ENCODE results near the gene FRMD5.

FRMD5 gene

DNA sequence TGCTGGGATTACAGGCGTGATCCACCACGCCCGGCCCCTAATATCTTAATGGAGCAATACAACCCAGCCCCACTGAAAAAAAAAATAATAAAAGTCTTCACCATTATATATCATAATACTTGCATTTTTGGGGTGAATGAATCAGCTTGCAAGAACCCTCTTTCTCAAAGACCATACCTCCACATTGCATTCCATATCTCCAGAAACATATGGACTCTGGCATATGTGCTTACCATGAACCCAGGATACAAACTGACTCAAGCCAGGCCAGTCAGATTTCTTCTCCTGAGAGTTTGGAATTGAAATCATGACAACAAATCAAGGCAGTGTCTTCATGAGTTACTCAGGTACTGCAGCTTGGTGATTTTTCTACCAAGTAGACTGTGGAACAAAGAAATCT lies 101.2 kb downstream of the FRMD5 start:
- no peak for DNase-seq (ENCODE audit: low read depth)

GRCh38 chr15:44092221-44092620 lies 102.8 kb downstream of the FRMD5 start:
- no peak for DNase-seq (ENCODE audit: low read depth)

GRCh38 chr15:44087578-44088465 lies 107.2 kb downstream of the FRMD5 start:
- DNase-seq (ENCODE audit: low read depth) = no peak

GRCh38 chr15:44084770-44085169 lies 110.3 kb downstream of the FRMD5 start:
- no peak for DNase-seq (ENCODE audit: low read depth)

GRCh38 chr15:44084171-44084570 lies 110.9 kb downstream of the FRMD5 start:
- DNase-seq (ENCODE audit: low read depth) = no peak

DNA sequence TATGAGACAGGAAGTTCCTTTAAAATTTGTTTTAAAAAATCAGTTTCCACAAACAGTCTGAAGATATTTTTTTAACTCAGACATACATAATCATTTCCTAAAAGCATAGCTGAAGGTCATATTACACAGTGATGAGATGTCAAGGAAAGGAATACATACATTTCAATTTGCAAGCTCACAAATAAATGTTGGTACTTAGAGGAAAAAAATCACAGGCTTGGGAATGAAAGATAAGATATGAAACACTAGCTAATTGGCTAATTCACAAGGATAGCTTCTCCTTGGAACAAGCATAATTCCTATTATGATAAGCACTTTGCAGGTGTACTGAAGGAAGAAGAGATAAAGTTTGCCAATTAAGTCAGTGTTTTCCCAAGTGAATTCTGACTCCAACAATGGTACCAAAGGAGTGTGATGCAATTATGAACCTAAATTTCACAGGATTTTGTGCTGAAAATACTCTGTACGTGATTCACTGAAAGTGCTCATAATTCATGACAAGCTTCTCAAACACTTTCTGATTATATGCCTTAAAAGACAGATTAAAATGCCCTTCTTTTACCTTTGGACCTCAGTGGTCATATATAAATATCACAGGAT lies 112.4 kb downstream of the FRMD5 start:
- DNase-seq (ENCODE audit: low read depth) = no peak

- DNase-seq (ENCODE audit: low read depth) = no peak
Measured at GRCh38 chr15:44081026-44082013, 113.8 kb downstream of the FRMD5 start.

DNA sequence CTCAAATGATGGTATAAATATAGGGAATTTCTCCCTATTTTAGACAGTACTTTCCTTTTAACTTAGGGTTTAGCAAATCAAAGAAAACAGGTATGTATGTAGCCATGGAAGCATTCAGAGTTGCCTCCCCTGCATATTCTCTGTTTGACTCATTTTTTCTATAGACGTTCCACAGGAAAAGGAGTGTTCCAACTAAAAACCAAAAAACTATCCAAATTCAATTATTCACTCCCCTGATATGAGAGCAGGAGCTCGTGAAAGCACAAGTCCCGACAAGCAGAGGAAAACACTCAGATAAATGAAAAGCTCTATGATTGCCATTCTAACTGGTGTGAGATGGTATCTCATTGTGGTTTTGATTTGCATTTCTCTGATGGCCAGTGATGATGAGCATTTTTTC lies 119.5 kb downstream of the FRMD5 start:
- DNase-seq (ENCODE audit: low read depth) = no peak

DNA sequence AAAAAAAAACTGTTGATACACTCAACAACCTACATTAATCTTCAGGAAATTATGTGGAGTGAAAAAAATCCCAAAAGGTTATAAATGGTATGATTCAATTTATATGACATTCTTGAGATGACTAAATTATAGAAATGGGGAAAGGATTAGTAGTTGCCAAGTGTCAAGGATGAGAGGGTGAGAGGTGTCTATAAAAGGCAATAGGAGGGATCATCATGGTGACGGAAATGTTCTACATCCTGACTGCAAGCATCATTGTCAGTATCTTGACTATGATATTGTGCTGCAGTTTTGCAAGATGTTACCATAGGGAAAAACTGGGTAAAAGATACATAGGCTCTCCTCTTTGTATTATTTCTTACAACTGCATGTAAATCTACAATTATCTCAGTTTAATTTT lies 125.6 kb downstream of the FRMD5 start:
- no peak for DNase-seq (ENCODE audit: low read depth)

GRCh38 chr15:44068347-44068746 lies 126.7 kb downstream of the FRMD5 start:
- no peak for DNase-seq (ENCODE audit: low read depth)

GRCh38 chr15:44066211-44066827 lies 128.8 kb downstream of the FRMD5 start:
- DNase-seq (ENCODE audit: low read depth) = peak; percentile 14

- no peak for DNase-seq (ENCODE audit: low read depth)
Measured at GRCh38 chr15:44064706-44065105, 130.4 kb downstream of the FRMD5 start.

DNA sequence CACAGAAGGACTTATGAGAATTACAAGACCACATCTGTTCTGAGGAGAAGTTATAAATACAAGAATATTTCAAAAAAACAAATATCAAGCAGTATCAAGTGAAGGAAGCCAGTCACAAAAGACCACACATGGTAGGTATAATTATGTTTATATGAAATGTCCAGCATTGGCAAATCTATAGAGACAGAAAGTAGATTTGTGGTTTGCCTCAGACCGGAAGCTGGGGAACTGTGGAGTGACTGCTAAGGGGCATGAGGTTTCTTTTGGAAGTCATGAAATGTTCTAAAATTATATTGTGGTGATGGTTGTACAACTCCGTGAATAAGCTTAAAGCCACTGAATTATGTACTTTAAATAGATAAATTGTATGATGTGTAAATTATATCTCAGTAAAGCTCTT lies 136.9 kb downstream of the FRMD5 start:
- DNase-seq (ENCODE audit: low read depth) = no peak

DNA sequence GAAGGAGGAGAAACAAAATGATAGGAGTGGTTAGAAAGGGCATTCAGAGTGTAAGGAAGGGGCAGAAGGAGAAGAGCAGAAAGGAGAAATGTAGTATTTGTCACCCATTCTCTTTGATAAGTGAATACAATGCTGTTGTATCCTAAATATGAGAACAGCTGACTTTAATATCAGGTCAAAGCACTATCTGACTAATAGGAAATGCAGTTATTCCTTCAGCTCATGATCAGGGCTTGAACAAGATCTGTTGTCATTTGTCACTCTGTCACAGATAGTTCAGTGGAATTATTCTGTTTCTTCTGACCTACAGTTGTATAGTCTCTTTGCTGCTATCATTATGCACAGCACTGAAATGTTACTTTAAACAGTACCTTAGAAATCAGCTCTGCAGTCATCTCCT lies 149.4 kb downstream of the FRMD5 start:
- DNase-seq (ENCODE audit: low read depth) = no peak

- no peak for DNase-seq (ENCODE audit: low read depth)
Measured at GRCh38 chr15:44045217-44045616, 149.9 kb downstream of the FRMD5 start.

DNA sequence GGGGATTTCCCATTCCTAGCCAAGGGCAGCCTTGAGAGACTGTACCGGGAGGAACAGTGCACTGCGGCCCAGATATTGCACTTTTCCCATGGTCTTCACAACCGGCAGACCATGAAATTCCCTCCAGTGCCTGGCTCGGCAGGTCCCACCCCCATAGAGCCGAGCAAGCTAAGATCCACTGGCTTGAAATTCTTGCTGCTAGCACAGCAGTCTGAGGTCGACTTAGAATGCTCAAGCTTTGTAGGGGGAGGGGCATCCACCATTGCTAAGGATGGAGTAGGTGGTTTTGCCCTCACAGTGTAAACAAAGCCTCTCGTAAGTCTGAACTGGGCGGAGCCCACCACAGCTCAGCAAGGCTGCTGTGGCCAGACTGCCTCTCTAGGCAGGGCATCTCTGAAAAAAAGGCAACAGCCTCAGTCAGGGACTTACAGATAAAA lies 156.3 kb downstream of the FRMD5 start:
- no peak for DNase-seq (ENCODE audit: low read depth)

GRCh38 chr15:44035781-44036699 lies 159.0 kb downstream of the FRMD5 start:
- no peak for DNase-seq (ENCODE audit: low read depth)

- DNase-seq (ENCODE audit: low read depth) = no peak
Measured at GRCh38 chr15:44034933-44035624, 160.0 kb downstream of the FRMD5 start.

DNA sequence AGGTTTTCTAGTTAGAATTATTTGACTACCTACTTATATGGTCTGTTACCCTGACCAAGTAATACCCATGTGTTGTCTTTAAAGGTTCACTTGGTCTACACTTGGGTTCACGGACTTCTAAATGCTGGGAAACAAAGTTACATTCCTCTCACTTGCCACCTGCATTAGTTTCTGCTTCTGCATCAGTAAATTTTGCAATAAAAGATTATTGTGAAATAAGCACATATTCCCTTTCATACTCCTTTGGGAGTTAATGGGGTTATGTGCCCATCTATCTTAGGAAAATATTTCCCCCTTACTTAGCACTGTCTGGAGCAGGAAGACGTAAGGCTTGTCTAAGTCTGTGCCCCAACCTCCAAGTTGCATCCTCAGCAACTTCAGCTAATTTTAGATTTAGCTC lies 160.7 kb downstream of the FRMD5 start:
- no peak for DNase-seq (ENCODE audit: low read depth)

GRCh38 chr15:44033894-44034293 lies 161.2 kb downstream of the FRMD5 start:
- DNase-seq (ENCODE audit: low read depth) = no peak

Data from T follicular helper cell (primary cell).